DOHH2 (cell line): ENCODE measurements around the gene SARNP.

Experiments
- EZH2phosphoT487 ChIP-seq: fragments of 200-600 bp; sonication (generic); IDR thresholded peaks from 2 replicates; pipeline ENCODE4 v1.6.1; 2017; ENCODE audit warnings: borderline replicate concordance, mild to moderate bottlenecking, antibody characterized with exemption, low read length, moderate library complexity, mixed read lengths
- TF ChIP-seq, protein P1 (sequence below): fragments of 200-600 bp; sonication (generic); IDR thresholded peaks from one replicate; pipeline ENCODE4 v1.5.1; 2014; ENCODE audit warnings: antibody characterized with exemption, mild to moderate bottlenecking, low read depth, low read length; ENCODE audit not compliant: poor library complexity, severe bottlenecking

DNA sequence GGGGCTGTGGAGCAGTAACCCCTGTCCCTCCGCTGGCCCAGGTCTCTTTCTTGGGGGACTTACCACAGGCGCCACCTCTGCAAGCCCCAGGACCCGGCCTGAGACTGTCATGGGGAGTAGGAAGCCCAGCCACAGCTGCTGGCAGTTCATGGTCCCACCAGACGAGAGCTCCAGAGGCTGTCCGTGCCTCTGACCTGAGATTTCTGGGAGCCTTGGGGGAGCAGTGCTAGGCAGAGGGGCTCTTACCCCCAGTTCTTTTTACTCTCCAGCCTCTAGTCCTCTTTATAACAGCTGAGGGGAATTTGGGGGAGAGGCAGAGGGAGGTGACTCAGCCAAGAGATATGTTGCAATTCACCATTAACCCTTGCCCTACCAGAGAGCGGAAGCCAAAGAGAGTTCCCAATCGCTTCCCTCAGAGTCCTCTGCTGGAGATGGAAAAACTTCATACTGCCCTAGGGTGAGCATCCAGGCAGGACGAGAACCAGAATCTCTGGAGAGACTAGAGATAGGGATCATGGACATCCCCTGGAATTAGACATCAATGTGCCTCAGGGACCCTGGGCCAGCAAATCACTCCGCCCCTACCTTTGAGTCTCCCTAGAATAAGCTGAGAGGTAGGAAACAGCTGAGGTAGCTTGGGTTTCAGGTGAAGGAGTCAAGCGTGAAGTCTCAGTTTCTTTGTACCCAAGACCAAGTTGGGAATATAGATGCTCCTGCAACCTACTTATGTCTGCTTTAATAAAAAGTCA, 25.3 kb upstream of the SARNP start, which contains the start of gene MMP19:
- TF ChIP-seq, protein P1, sequence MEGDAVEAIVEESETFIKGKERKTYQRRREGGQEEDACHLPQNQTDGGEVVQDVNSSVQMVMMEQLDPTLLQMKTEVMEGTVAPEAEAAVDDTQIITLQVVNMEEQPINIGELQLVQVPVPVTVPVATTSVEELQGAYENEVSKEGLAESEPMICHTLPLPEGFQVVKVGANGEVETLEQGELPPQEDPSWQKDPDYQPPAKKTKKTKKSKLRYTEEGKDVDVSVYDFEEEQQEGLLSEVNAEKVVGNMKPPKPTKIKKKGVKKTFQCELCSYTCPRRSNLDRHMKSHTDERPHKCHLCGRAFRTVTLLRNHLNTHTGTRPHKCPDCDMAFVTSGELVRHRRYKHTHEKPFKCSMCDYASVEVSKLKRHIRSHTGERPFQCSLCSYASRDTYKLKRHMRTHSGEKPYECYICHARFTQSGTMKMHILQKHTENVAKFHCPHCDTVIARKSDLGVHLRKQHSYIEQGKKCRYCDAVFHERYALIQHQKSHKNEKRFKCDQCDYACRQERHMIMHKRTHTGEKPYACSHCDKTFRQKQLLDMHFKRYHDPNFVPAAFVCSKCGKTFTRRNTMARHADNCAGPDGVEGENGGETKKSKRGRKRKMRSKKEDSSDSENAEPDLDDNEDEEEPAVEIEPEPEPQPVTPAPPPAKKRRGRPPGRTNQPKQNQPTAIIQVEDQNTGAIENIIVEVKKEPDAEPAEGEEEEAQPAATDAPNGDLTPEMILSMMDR = no peak
- TF ChIP-seq EZH2phosphoT487 = no peak
